ENCODE results near the gene PRTFDC1. TPM values are rescaled to one million over a fixed set of nuclear protein-coding genes. Genes with fewer than 3 reads are reported as not detected.
"Not testable (repeated sequence)": the region's sequence is repeated elsewhere in the genome, so short reads cannot be mapped to it uniquely, and the experiment has no call there.

Gene PRTFDC1
- total RNA-seq, 1 experiment from 2014 or later = 48.6 TPM

DNA sequence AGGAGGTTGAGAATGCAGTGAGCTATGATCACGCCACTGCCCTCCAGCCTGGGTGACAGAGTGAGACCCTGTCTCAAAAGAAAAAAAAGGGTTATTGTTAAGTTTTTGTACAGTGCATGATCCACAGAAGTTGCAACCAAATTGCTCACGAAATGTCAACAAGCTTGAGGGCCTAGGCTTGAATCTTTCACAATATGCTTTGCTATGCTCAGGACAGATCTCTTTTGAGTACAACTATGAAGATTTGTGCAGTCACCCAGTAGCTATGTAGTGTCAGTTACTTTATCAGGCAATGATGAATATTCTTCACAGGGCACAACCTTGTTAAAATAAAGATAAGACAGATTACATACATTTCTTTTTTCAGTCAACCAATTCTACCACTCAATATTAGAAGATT lies 109.2 kb downstream of the PRTFDC1 start:
- Histone ChIP-seq H3K36me3 (no peaks in the 10 kb centered on the region), H3K27me3 (replicated peaks) (no peaks in the 10 kb centered on the region)
- DNase-seq (ENCODE audit: low read depth in 1 of 2, low spot score in 2 of 2) = no peak

GRCh38 chr10:24842856-24843255 lies 109.5 kb downstream of the PRTFDC1 start:
- H3K9me3 ChIP-seq (replicated peaks) = no peaks in the 10 kb centered on the region
- H3K4me3 ChIP-seq = no peak overlapping the region
- H3K4me1 ChIP-seq (replicated peaks) = no peaks in the 10 kb centered on the region
- H3K27ac ChIP-seq = no peak overlapping the region
- no peaks in the 10 kb centered on the region for H3K27me3 ChIP-seq (replicated peaks)
- no peaks in the 10 kb centered on the region for H3K36me3 ChIP-seq
- DNase-seq (ENCODE audit: low read depth in 1 of 2, low spot score in 2 of 2) = no peak

More for the DNA sequence above, 109.2 kb downstream of the PRTFDC1 start:
- H3K9me3 ChIP-seq (replicated peaks) = no peaks in the 10 kb centered on the region
- H3K4me3 ChIP-seq = no peak overlapping the region
- no peaks in the 10 kb centered on the region for H3K4me1 ChIP-seq (replicated peaks)
- H3K27ac ChIP-seq = no peak overlapping the region

GRCh38 chr10:24841530-24841929 lies 110.9 kb downstream of the PRTFDC1 start:
- Histone ChIP-seq H3K4me3 (no peak overlapping the region), H3K9me3 (replicated peaks) (no peaks in the 10 kb centered on the region), H3K36me3 (no peaks in the 10 kb centered on the region), H3K27me3 (replicated peaks) (no peaks in the 10 kb centered on the region), H3K4me1 (replicated peaks) (no peaks in the 10 kb centered on the region), H3K27ac (no peak overlapping the region)
- no peak for DNase-seq (ENCODE audit: low read depth in 1 of 2, low spot score in 2 of 2)

- H3K9me3 ChIP-seq (replicated peaks) = no peaks in the 10 kb centered on the region
- no peaks in the 10 kb centered on the region for H3K4me1 ChIP-seq (replicated peaks)
- no peaks in the 10 kb centered on the region for H3K27me3 ChIP-seq (replicated peaks)
- DNase-seq (ENCODE audit: low read depth in 1 of 2, low spot score in 2 of 2) = no peak
- H3K4me3 ChIP-seq = no peak overlapping the region
- H3K27ac ChIP-seq = no peak overlapping the region
- no peaks in the 10 kb centered on the region for H3K36me3 ChIP-seq
Observed at GRCh38 chr10:24840784-24841183, 111.6 kb downstream of the PRTFDC1 start.

DNA sequence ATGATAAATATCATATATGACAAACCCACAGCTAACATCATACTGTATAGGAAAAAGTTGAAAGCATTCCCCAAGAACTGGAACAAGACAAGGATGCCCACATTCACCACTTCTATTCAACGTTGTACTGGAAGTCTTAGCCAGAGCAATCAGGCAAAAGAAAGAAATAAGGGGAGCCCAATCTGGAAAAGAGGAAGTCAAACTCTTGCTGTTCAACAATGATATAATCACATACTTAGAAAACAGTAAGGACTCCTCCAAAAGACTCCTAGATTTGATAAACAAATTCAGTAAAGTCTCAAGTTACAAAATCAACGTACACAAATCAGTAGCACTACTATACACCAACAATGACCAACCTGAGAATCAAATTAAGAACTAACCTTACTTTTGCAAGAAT lies 114.6 kb downstream of the PRTFDC1 start:
- H3K27me3 ChIP-seq (replicated peaks); H3K4me3 ChIP-seq; H3K4me1 ChIP-seq (replicated peaks); H3K9me3 ChIP-seq (replicated peaks); H3K27ac ChIP-seq; H3K36me3 ChIP-seq; DNase-seq (ENCODE audit: low read depth in 1 of 2, low spot score in 2 of 2): not testable (repeated sequence)

DNA sequence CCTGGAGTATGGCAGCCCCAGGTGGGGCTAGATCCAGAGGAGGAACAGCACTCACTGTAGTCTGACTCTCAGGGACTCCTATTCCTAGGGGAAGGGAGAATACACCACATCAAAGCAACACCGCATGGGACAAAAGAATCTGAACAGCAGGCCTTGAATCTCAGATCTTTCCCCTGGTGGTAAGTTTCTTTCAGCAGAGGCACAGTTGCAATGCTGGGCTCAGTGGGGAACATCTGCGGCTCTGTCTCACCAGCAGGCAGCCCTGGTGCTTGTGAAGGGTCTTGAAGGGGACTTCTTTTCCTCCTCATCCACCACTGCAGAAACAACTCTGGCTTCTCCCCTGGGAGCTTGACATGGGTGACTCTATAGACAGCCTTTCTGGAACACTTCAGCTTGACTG lies 117.5 kb downstream of the PRTFDC1 start:
- no peaks in the 10 kb centered on the region for H3K36me3 ChIP-seq
- DNase-seq (ENCODE audit: low read depth in 1 of 2, low spot score in 2 of 2) = no peak
- no peaks in the 10 kb centered on the region for H3K4me1 ChIP-seq (replicated peaks)
- H3K27me3 ChIP-seq (replicated peaks) = no peaks in the 10 kb centered on the region
- H3K9me3 ChIP-seq (replicated peaks) = no peaks in the 10 kb centered on the region
- H3K4me3 ChIP-seq = no peak overlapping the region
- no peak overlapping the region for H3K27ac ChIP-seq

GRCh38 chr10:24826009-24826408 lies 126.4 kb downstream of the PRTFDC1 start:
- H3K9me3 ChIP-seq (replicated peaks) = no peaks in the 10 kb centered on the region
- no peaks in the 10 kb centered on the region for H3K36me3 ChIP-seq
- no peaks in the 10 kb centered on the region for H3K27me3 ChIP-seq (replicated peaks)
- DNase-seq (ENCODE audit: low read depth in 1 of 2, low spot score in 2 of 2) = peak in 1 of 2 experiments; percentile 66
- H3K4me3 ChIP-seq = no peak overlapping the region
- H3K4me1 ChIP-seq (replicated peaks) = peaks cover 13% of the 10 kb centered on the region
- no peak overlapping the region for H3K27ac ChIP-seq

DNA sequence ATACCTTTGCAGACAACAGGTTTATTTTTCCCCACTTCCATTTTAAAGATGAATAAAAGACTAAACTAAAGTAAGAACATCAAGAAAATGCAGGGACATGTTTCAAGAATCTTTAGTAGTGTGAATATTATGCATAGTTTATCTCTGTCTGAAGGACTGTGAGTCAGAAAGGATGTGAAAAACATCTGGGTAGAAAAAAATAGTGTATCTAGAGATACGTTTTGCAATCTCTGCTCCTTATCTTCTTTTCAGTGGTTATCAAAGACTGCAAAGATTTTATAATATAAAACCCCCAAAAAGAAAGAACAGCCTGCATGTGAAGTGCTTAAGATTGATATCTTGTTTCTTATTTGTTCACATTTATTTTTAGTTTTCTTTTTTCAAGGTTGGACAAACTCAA lies 126.9 kb downstream of the PRTFDC1 start:
- no peak overlapping the region for H3K27ac ChIP-seq
- no peak overlapping the region for H3K4me3 ChIP-seq
- peaks cover 13% of the 10 kb centered on the region for H3K4me1 ChIP-seq (replicated peaks)
- H3K9me3 ChIP-seq (replicated peaks) = no peaks in the 10 kb centered on the region
- no peaks in the 10 kb centered on the region for H3K27me3 ChIP-seq (replicated peaks)
- no peak for DNase-seq (ENCODE audit: low read depth in 1 of 2, low spot score in 2 of 2)
- H3K36me3 ChIP-seq = no peaks in the 10 kb centered on the region

- H3K9me3 ChIP-seq (replicated peaks) = no peaks in the 10 kb centered on the region
- no peaks in the 10 kb centered on the region for H3K36me3 ChIP-seq
- H3K4me3 ChIP-seq = no peak overlapping the region
- H3K4me1 ChIP-seq (replicated peaks) = peaks cover 13% of the 10 kb centered on the region
- DNase-seq (ENCODE audit: low read depth in 1 of 2, low spot score in 2 of 2) = no peak
- peak overlapping the region; percentile 6; the same call in 1 of the 2 replicates for H3K27ac ChIP-seq
- H3K27me3 ChIP-seq (replicated peaks) = no peaks in the 10 kb centered on the region
Observed at GRCh38 chr10:24824536-24824935, 127.9 kb downstream of the PRTFDC1 start.

DNA sequence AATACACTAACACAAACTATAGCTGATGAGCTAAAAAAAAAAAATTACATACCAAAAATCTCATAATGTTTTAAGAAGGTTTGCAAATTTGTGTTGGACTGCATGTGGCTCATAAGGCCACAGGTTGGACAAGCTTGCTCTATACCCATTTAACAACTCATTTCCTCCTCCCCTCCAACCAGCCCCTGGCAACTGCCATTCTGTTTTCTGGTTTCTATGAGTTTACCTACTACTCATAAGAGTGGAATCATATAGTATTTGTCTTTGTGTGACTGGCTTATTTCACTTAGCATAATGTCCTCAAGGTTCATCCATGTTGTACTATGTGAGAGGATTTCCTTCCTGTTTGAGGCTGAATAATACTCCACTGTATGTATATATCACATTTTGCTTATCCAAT lies 128.3 kb downstream of the PRTFDC1 start:
- no peak overlapping the region for H3K4me3 ChIP-seq
- no peaks in the 10 kb centered on the region for H3K9me3 ChIP-seq (replicated peaks)
- H3K36me3 ChIP-seq = no peaks in the 10 kb centered on the region
- no peak for DNase-seq (ENCODE audit: low read depth in 1 of 2, low spot score in 2 of 2)
- peak overlapping the region; percentile 6; the same call in 1 of the 2 replicates for H3K27ac ChIP-seq
- H3K27me3 ChIP-seq (replicated peaks) = no peaks in the 10 kb centered on the region
- peaks cover 13% of the 10 kb centered on the region for H3K4me1 ChIP-seq (replicated peaks)

- Histone ChIP-seq H3K36me3 (no peaks in the 10 kb centered on the region), H3K27me3 (replicated peaks) (no peaks in the 10 kb centered on the region), H3K9me3 (replicated peaks) (no peaks in the 10 kb centered on the region), H3K4me3 (no peak overlapping the region), H3K4me1 (replicated peaks) (peaks cover 13% of the 10 kb centered on the region), H3K27ac (no peak overlapping the region)
- DNase-seq (ENCODE audit: low read depth in 1 of 2, low spot score in 2 of 2) = no peak
Observed at GRCh38 chr10:24822590-24822989, 129.8 kb downstream of the PRTFDC1 start.

DNA sequence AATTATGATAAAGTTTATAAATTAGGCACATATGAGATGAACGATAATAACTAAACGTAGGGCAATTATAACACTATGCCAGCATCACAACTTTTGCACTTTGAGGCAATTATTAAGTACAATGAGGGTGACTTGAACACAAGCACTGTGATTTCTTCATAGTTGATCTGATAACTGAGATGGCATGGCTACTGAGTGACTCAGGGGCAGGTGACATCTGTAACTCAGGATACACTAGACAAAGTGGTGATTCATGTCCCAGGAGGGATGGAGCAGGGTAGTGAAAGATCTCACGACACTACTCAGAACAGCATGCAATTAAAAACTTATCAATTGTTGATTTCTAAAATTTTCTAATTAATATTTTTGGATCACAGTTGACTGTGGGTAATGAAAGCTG lies 130.4 kb downstream of the PRTFDC1 start:
- Histone ChIP-seq H3K27ac (no peak overlapping the region), H3K27me3 (replicated peaks) (no peaks in the 10 kb centered on the region), H3K4me3 (no peak overlapping the region), H3K4me1 (replicated peaks) (peaks cover 13% of the 10 kb centered on the region), H3K36me3 (no peaks in the 10 kb centered on the region), H3K9me3 (replicated peaks) (no peaks in the 10 kb centered on the region)
- DNase-seq (ENCODE audit: low read depth in 1 of 2, low spot score in 2 of 2) = no peak

DNA sequence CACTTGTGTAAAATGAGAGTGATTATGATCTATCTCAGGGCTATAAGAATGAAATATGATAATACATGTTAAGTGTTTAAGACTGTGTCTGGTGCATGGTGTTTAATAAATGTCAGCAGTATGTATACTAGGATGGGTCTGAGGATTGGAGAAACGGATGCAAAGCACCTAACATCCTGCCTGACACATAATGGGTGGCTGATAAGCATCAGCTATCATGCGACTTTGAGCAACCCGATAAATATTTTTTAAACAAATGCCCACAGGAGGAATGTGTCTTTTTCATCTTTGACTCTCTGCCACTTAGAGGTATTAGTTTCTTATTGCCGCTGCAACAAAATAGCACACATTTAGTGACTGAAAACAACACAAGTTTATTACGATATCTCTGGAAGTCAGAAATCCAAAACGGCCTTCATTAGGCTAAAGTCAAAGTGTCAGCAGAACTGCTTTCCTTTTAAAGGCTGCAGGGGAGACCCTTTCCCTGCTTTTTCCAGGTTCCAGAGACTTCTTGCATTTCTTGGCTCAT lies 135.5 kb downstream of the PRTFDC1 start:
- DNase-seq (ENCODE audit: low read depth in 1 of 2, low spot score in 2 of 2) = no peak
- H3K27me3 ChIP-seq (replicated peaks) = no peaks in the 10 kb centered on the region
- H3K4me3 ChIP-seq = no peak overlapping the region
- H3K36me3 ChIP-seq = no peaks in the 10 kb centered on the region
- peaks cover 12% of the 10 kb centered on the region for H3K4me1 ChIP-seq (replicated peaks)
- H3K27ac ChIP-seq = no peak overlapping the region
- no peaks in the 10 kb centered on the region for H3K9me3 ChIP-seq (replicated peaks)

DNA sequence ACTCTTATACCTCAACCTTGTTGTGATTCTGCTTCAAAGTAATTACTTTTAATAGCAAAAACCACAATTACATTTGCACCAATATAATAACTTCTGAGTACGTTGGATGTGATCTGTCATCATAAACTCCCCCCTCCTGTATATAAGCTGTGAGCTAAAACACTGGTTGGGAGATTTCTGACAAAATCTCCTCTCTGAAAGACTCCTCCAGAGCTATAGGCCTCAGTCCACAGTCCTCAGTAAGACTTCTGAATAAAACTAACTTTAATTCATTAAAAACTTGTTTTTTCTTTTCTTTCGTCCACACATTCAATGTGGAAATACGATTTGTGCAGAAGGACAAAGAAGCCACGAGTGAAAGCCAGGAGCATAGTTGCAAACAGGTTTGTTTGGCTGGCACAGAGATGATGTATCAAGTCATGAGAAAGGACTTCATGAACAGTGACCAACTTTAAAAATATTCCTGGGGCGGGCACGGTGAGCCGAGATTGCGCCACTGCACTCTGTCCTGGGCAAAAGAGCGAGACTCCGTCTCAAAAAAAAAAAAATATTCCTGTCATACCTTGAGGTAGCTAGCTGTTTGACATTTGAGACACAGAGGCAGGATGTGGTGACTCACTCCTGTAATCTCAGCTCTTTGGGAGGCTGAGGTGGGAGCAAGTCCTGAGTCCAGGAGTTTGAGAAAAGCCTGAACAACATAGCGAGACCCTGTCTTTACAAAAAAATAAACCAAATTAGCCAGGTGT lies 137.7 kb downstream of the PRTFDC1 start:
- no peaks in the 10 kb centered on the region for H3K36me3 ChIP-seq
- H3K9me3 ChIP-seq (replicated peaks) = no peaks in the 10 kb centered on the region
- H3K27ac ChIP-seq = peak overlapping the region; percentile 46
- H3K4me3 ChIP-seq = no peak overlapping the region
- no peaks in the 10 kb centered on the region for H3K27me3 ChIP-seq (replicated peaks)
- H3K4me1 ChIP-seq (replicated peaks) = peaks cover 16% of the 10 kb centered on the region
- DNase-seq (ENCODE audit: low read depth in 1 of 2, low spot score in 2 of 2) = peak; percentile 36 to 46

All from SJSA1 (cell line).